Spleen (tissue), 7 donors: ENCODE data around the gene UNC13C.
"Not testable (repeated sequence)": the region's sequence is repeated elsewhere in the genome, so short reads cannot be mapped to it uniquely, and the experiment has no call there.

ENCODE experiments used
- POLR2A ChIP-seq, 3 donors: fragments of 450-650 bp; IDR thresholded peaks; one replicate each; pipeline ENCODE4 v1.5.1; 2017; ENCODE audit warnings: antibody characterized with exemption in 3 of 3, mild to moderate bottlenecking in 1 of 3
- POLR2AphosphoS5 ChIP-seq, 3 donors: sonication (generic); formaldehyde crosslinking; IDR thresholded peaks; one replicate each; pipeline ENCODE4 v1.5.1; 2017; ENCODE audit warnings: antibody characterized with exemption in 3 of 3
- TF ChIP-seq, protein P1 (sequence below), 11 experiments: fragments of 200-600 bp in 7 of 11; fragments of 450-650 bp in 4 of 11; sonication (generic) in 4 of 11; IDR thresholded peaks in 8 of 11; conservative IDR thresholded peaks in 3 of 11; 1 replicate in 7 of 11; 2 replicates in 4 of 11; pipeline versions ENCODE4 v1.4.0 to v1.8.0; 2016 to 2021; ENCODE audit warnings: antibody characterized with exemption in 11 of 11, inconsistent platforms in 4 of 11, mild to moderate bottlenecking in 1 of 11
- donor health status: DM: no; HTN: no; CAD: no; lungs with moderate emphysema.
- donor health status: DM: no; HTN: no; CAD: no.
- donor health status: DM: no; HTN: no; CAD: no.

DNA sequence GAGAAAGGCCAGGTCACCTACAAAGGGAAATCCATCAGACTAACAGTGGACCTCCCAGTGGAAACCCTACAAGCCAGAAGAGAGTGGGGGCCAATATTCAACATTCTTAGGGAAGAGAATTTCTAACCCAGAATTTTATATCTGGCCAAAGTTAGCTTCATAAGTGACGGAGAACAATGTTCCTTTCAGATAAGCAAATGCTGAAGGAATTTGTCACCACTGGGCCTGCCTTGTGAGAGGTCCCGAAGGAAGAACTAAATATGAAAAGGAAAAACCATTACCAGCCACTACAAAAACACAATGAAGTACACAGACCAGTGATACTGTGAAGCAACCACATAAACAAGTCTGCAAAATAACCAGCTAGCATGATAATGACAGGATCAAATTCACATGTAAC is 40.6 kb upstream of the UNC13C start:
- TF ChIP-seq, protein P1, sequence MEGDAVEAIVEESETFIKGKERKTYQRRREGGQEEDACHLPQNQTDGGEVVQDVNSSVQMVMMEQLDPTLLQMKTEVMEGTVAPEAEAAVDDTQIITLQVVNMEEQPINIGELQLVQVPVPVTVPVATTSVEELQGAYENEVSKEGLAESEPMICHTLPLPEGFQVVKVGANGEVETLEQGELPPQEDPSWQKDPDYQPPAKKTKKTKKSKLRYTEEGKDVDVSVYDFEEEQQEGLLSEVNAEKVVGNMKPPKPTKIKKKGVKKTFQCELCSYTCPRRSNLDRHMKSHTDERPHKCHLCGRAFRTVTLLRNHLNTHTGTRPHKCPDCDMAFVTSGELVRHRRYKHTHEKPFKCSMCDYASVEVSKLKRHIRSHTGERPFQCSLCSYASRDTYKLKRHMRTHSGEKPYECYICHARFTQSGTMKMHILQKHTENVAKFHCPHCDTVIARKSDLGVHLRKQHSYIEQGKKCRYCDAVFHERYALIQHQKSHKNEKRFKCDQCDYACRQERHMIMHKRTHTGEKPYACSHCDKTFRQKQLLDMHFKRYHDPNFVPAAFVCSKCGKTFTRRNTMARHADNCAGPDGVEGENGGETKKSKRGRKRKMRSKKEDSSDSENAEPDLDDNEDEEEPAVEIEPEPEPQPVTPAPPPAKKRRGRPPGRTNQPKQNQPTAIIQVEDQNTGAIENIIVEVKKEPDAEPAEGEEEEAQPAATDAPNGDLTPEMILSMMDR (IDR thresholded peaks at IDR 0.05 in 8 of 11, conservative IDR thresholded peaks at IDR 0.05 in 3 of 11) = not testable (repeated sequence)
- not testable (repeated sequence) for TF ChIP-seq POLR2A, POLR2AphosphoS5 (IDR thresholded peaks at IDR 0.05)
